Activated T-helper 17 cell treated with anti-CD3 and anti-CD28 coated beads, Interleukin-2, amount 50 U/mL, for 72 hours (primary cell): Measurements from ENCODE around the gene SPTBN4. TPM values are rescaled to one million over a fixed set of nuclear protein-coding genes. Genes with fewer than 3 reads are reported as not detected.
"Not testable (repeated sequence)": the region's sequence is repeated elsewhere in the genome, so short reads cannot be mapped to it uniquely, and the experiment has no call there.

Experiments used
- ATAC-seq: fragments of 150-1000 bp; cut with Tn5 transposase; replicated peaks from 2 replicates; pipeline ENCODE4 v1.10.0; 2021; ENCODE audit warnings: mild to moderate bottlenecking, moderate library complexity
- H3K27ac Mint-ChIP-seq: one replicate; pipeline ENCODE4 v1.8.0; 2022; ENCODE audit warnings: mixed read lengths
- H3K27me3 Mint-ChIP-seq: one replicate; pipeline ENCODE4 v1.8.0; 2022; ENCODE audit warnings: mixed read lengths
- H3K36me3 Mint-ChIP-seq: one replicate; pipeline ENCODE4 v1.8.0; 2022; ENCODE audit warnings: low read depth, mild to moderate bottlenecking, mixed read lengths
- H3K4me1 Mint-ChIP-seq: one replicate; pipeline ENCODE4 v1.8.0; 2022; ENCODE audit warnings: mixed read lengths
- H3K4me3 Mint-ChIP-seq: one replicate; pipeline ENCODE4 v1.8.0; 2022; ENCODE audit warnings: mild to moderate bottlenecking, mixed read lengths
- H3K9me3 Mint-ChIP-seq: one replicate; pipeline ENCODE4 v1.8.0; 2022; ENCODE audit warnings: mixed read lengths
- total RNA-seq, 2 donors: library from RNA; stranded (reverse); gene quantifications; one replicate each; pipeline ENCODE4 v1.2.3, GENCODE V29; 2022

The SPTBN4 gene
- total RNA-seq, 2 donors from 2014 or later: 1.4 to 16.4 TPM

GRCh38 chr19:40519352-40520322 lies 52.8 kb downstream of the SPTBN4 start:
- ATAC-seq: peak; percentile 12
- Mint-ChIP-seq H3K4me1 (no peaks in the 10 kb centered on the region), H3K4me3 (no peak overlapping the region), H3K36me3 (no peaks in the 10 kb centered on the region), H3K27me3 (peaks cover 10% of the 10 kb centered on the region), H3K27ac (no peak overlapping the region), H3K9me3 (no peaks in the 10 kb centered on the region)

DNA sequence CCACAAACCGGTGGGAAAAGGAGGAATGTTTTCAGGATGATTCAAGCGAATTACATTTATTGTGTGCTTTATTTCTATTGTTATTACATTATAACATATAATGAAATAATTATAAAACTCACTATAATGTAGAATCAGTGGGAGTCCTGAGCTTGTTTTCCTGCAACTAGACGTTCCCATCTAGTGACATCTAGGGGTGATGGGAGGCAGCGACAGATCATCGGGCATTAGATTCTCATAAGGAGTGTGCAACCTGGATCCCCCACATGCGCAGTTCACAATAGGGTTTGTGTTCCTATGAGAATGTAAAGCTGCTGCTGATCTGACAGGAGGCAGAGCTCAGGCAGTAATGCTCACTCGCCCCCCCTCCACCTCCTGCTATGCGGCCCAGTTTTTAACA lies 54.5 kb downstream of the SPTBN4 start:
- no peak for ATAC-seq
- H3K9me3 Mint-ChIP-seq: no peaks in the 10 kb centered on the region
- H3K4me1 Mint-ChIP-seq: no peaks in the 10 kb centered on the region

DNA sequence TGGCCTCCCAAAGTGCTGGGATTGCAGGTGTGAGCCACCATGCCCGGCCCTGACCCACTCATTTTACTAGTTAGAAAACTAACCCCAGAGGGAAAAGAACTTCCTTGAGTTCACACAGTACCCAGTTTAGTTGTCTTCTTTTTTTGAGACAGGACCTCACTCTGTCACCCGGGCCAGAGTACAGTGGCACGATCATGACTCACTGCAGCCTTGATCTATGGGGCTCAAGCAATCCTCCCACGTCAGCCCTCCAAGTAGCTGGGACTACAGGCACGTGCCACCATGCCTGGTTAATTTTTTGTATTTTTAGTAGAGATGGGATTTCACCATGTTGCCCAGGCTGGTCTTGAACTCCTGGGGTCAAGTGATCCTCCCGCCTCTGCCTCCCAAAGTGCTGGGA lies 55.1 kb downstream of the SPTBN4 start:
- not testable (repeated sequence) for H3K27me3 Mint-ChIP-seq, H3K4me1 Mint-ChIP-seq, H3K27ac Mint-ChIP-seq, H3K36me3 Mint-ChIP-seq, H3K4me3 Mint-ChIP-seq, ATAC-seq, H3K9me3 Mint-ChIP-seq

More for the DNA sequence above, 54.5 kb downstream of the SPTBN4 start:
- H3K27me3 Mint-ChIP-seq: peaks cover 9% of the 10 kb centered on the region
- H3K27ac Mint-ChIP-seq: no peak overlapping the region
- no peaks in the 10 kb centered on the region for H3K36me3 Mint-ChIP-seq
- H3K4me3 Mint-ChIP-seq: no peak overlapping the region

- no peak overlapping the region for H3K4me3 Mint-ChIP-seq
- peaks cover 5% of the 10 kb centered on the region for H3K27me3 Mint-ChIP-seq
- H3K36me3 Mint-ChIP-seq: no peaks in the 10 kb centered on the region
- peaks cover 2% of the 10 kb centered on the region for H3K4me1 Mint-ChIP-seq
- peak; percentile 89 for ATAC-seq
- H3K27ac Mint-ChIP-seq: no peak overlapping the region
- H3K9me3 Mint-ChIP-seq: no peaks in the 10 kb centered on the region
Observed at GRCh38 chr19:40523322-40524047, 56.7 kb downstream of the SPTBN4 start.

DNA sequence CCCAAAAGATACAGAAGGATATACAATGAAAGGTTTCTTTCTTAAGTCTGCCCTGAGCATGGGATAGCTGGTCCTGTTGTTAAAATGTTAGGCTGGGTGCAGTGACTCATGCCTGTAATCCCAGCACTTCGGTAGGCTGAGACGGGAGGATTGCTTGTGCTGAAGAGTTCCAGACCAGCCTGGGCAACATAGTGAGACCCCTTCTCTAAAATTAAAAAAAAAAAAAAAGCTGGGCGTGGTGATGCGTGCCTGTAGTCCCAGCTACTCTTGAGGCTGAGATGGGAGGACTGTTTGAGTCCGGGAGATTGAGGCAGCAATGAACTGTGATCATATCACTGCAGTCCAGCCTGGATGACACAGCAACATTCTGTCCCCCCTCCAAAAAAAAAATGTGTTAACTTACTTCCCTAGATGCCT lies 57.3 kb downstream of the SPTBN4 start:
- H3K4me3 Mint-ChIP-seq: no peak overlapping the region
- no peak for ATAC-seq
- no peak overlapping the region for H3K27ac Mint-ChIP-seq
- no peaks in the 10 kb centered on the region for H3K9me3 Mint-ChIP-seq
- peaks cover 5% of the 10 kb centered on the region for H3K27me3 Mint-ChIP-seq
- no peaks in the 10 kb centered on the region for H3K36me3 Mint-ChIP-seq
- peaks cover 5% of the 10 kb centered on the region for H3K4me1 Mint-ChIP-seq

DNA sequence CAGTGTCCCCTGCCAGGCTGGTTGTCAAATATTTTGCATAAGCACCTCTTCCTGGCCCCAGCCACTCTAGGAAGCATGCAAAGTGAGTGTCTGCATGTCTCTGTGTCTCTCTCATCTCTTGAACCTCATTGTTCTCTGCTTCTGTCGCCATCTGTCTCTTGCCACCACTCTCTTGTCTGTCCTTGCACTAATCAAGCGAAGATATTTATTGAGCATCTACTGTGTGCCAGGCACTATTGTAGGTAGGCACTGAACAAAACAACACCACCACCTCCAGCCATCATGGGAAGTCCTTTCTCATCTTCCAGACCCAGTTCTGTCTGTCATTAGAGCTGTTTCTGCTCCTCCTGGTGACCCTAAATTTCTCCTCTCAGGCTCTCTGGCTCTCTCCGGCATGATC lies 57.9 kb downstream of the SPTBN4 start:
- Mint-ChIP-seq H3K27ac (no peak overlapping the region), H3K9me3 (no peaks in the 10 kb centered on the region), H3K27me3 (peaks cover 5% of the 10 kb centered on the region), H3K36me3 (no peaks in the 10 kb centered on the region), H3K4me3 (no peak overlapping the region), H3K4me1 (peaks cover 8% of the 10 kb centered on the region)
- ATAC-seq: no peak

GRCh38 chr19:40525234-40526051 lies 58.6 kb downstream of the SPTBN4 start:
- H3K4me1 Mint-ChIP-seq: peaks cover 11% of the 10 kb centered on the region
- no peak overlapping the region for H3K4me3 Mint-ChIP-seq
- H3K27me3 Mint-ChIP-seq: peaks cover 1% of the 10 kb centered on the region
- no peak overlapping the region for H3K27ac Mint-ChIP-seq
- no peak for ATAC-seq
- no peaks in the 10 kb centered on the region for H3K36me3 Mint-ChIP-seq
- no peaks in the 10 kb centered on the region for H3K9me3 Mint-ChIP-seq

GRCh38 chr19:40528078-40528477 lies 61.3 kb downstream of the SPTBN4 start:
- Mint-ChIP-seq H3K4me3 (peak overlapping the region; percentile 70), H3K4me1 (peaks cover 22% of the 10 kb centered on the region), H3K27ac (peak overlapping the region; percentile 28), H3K27me3 (peaks cover 14% of the 10 kb centered on the region), H3K9me3 (no peaks in the 10 kb centered on the region), H3K36me3 (no peaks in the 10 kb centered on the region)
- ATAC-seq: no peak

- Mint-ChIP-seq H3K4me1 (peaks cover 22% of the 10 kb centered on the region), H3K9me3 (no peaks in the 10 kb centered on the region), H3K27ac (peak overlapping the region; percentile 28), H3K27me3 (peaks cover 16% of the 10 kb centered on the region), H3K36me3 (no peaks in the 10 kb centered on the region), H3K4me3 (peak overlapping the region; percentile 70)
- ATAC-seq: no peak
Observed at GRCh38 chr19:40528533-40529092, 61.8 kb downstream of the SPTBN4 start.

DNA sequence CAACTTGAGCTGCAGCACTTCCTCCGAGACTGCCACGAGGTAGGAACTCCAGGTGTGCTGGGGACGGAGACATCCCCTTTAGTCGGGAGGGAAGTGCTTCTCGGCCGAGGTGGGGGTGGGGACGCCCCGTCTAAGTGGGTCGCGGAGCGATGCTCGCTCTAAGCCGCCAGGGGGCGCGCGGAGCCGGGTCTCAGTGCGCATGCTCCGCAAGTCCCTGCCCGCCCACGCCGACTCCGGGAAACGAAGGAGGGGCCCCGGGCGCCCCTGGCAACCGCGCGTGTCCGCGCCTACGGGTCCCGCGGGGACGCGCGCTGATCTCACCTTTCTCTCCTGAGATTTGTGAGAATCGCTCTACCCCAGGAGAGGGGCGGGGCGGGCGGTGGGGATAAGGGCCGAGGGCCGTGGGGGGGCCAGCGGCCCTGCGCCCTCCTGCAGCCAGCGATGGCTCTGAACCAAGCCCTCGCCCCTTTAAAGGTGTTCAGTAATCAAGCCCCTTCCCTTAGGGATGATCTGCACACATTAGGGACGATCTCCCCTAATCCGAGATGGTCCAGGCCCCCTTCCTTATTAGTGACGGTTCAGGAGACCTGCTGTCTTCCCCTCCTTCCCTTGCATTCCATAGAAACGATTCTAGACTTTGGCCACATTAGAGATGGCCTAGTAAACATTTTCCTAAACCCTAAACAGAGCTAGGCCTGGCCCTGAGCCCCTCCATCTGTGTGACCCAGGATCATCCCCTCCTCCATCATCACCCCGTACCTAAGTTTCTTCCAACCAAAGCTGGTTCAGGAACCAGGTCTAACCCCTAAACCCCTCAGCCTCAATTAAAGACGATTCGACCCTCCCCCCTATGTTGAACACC lies 62.5 kb downstream of the SPTBN4 start:
- Mint-ChIP-seq H3K4me3 (peak overlapping the region; percentile 70), H3K9me3 (no peaks in the 10 kb centered on the region), H3K27me3 (peaks cover 19% of the 10 kb centered on the region), H3K27ac (no peak overlapping the region), H3K4me1 (peaks cover 22% of the 10 kb centered on the region), H3K36me3 (no peaks in the 10 kb centered on the region)
- peak; percentile 85 for ATAC-seq

- H3K36me3 Mint-ChIP-seq: no peaks in the 10 kb centered on the region
- ATAC-seq: no peak
- peak overlapping the region; percentile 70 for H3K4me3 Mint-ChIP-seq
- no peaks in the 10 kb centered on the region for H3K9me3 Mint-ChIP-seq
- H3K27me3 Mint-ChIP-seq: peaks cover 19% of the 10 kb centered on the region
- no peak overlapping the region for H3K27ac Mint-ChIP-seq
- peaks cover 22% of the 10 kb centered on the region for H3K4me1 Mint-ChIP-seq
Observed at GRCh38 chr19:40530091-40530901, 63.5 kb downstream of the SPTBN4 start.

GRCh38 chr19:40533508-40533907 lies 66.7 kb downstream of the SPTBN4 start:
- Mint-ChIP-seq H3K9me3 (no peaks in the 10 kb centered on the region), H3K27me3 (peaks cover 19% of the 10 kb centered on the region), H3K4me1 (peaks cover 19% of the 10 kb centered on the region), H3K27ac (no peak overlapping the region), H3K36me3 (no peaks in the 10 kb centered on the region), H3K4me3 (no peak overlapping the region)
- no peak for ATAC-seq

DNA sequence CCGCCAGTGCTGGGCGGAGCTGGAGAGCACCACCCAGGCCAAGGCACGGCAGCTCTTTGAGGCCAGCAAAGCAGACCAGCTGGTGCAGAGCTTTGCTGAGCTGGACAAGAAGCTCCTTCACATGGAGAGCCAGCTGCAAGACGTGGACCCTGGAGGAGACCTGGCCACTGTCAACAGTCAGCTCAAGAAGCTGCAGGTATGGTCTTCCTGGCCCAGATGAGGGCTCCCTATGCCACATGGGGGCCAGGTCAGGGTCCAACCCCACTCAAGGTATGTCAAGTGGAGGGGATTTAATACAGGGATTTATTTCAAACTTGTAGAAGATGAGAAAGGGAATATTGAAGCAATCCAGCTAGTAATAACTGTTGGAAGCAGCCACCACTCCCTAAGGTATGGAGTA lies 67.3 kb downstream of the SPTBN4 start:
- Mint-ChIP-seq H3K27ac (no peak overlapping the region), H3K36me3 (no peaks in the 10 kb centered on the region), H3K9me3 (no peaks in the 10 kb centered on the region), H3K4me1 (peaks cover 16% of the 10 kb centered on the region), H3K27me3 (peaks cover 19% of the 10 kb centered on the region), H3K4me3 (no peak overlapping the region)
- ATAC-seq: no peak
